ENCODE data around the gene INPP5D. TPM values are rescaled to one million over a fixed set of nuclear protein-coding genes. Genes with fewer than 3 reads are reported as not detected.
"Not testable (repeated sequence)": the region's sequence is repeated elsewhere in the genome, so short reads cannot be mapped to it uniquely, and the experiment has no call there.

Gene INPP5D
- total RNA-seq, 1 experiment from 2014 or later: not detected

DNA sequence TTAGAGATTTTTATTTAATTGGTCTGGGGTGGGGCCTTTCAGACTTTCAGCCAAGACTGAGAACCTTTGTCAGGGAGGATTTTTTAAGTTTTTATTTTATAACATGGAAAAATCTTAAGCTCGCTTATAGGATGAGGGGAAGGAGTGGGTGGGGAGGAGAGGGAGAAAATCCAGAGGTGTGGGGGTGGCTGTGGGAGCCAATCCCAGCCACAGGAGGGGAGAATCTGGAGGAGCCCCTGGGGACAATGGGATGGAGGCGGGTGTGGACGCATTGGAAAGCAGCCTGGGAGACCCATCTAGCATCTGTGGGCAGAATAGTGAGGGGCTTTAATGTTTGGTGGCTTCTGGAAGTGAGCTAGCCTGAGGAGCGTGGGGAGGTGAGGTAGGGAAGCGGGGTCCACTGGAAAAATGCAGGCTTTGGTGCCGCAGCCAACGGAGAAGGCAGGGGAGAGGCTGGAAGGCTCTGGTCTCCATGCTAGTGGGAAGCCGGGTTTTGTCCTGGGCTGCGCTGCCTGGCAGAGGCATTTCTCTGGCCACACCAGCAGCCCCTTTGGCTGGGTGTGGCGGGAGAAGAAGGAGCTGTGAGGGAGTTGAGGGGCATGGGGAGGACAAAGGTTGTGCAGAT, 11.5 kb upstream of the INPP5D start:
- Mint-ChIP-seq H3K4me1 (ENCODE audit: low read depth, unreplicated experiment) (peaks cover 9% of the 10 kb centered on the region), H3K9me3 (ENCODE audit: low read depth, unreplicated experiment) (no peaks in the 10 kb centered on the region), H3K4me3 (ENCODE audit: low read depth, unreplicated experiment) (no peak overlapping the region), H3K36me3 (ENCODE audit: insufficient read depth, unreplicated experiment) (no peaks in the 10 kb centered on the region), H3K27me3 (ENCODE audit: unreplicated experiment) (peaks cover 68% of the 10 kb centered on the region), H3K27ac (ENCODE audit: unreplicated experiment) (no peak overlapping the region)
- no peak for DNase-seq
- CTCF ChIA-PET: interaction anchor here (0.5 to 0.6 kb wide), 2 partner anchors 20 to 461 kb away, joined by 4 to 5 read pairs; no protein-coding TSS in a partner anchor
- no peak for TF ChIP-seq CTCF (IDR thresholded peaks at IDR 0.05; ENCODE audit: unreplicated experiment)
- BruUV-seq (replicated peaks): no TSS peak
- intact Hi-C loops (cut with micrococcal nuclease; ENCODE audit: unreplicated experiment): no loop called here

DNA sequence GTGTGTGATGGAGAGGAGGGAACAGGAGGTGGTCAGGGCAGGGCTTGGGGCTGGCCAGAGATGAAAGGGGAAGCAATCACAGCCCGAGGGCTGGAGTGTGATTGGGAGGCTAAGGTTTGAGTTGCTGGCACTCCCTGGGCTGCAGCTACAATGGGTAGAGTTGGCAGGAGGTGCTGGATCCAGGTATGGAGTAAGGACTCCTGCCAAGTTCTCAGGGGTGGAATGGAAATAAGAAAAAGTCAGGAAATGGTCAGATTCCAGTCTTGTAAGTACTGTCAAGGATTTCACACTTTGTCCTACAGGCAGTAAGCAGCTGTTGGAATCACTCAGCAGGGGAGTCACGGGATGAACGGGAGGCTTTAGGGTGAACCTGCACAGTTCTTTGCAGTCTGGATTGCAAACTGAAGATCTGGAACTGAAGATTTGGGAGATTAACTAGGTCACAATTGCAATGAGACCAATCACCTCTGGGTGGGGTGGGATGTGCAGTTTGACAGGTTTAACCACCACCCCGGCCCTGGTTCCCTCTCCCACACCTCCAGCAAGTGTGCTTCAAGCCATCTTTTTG, 10.9 kb upstream of the INPP5D start:
- H3K36me3 Mint-ChIP-seq (ENCODE audit: insufficient read depth, unreplicated experiment): no peaks in the 10 kb centered on the region
- intact Hi-C loops (cut with micrococcal nuclease; ENCODE audit: unreplicated experiment): no loop called here
- H3K4me1 Mint-ChIP-seq (ENCODE audit: low read depth, unreplicated experiment): peaks cover 9% of the 10 kb centered on the region
- no peak for DNase-seq
- no peaks in the 10 kb centered on the region for H3K9me3 Mint-ChIP-seq (ENCODE audit: low read depth, unreplicated experiment)
- H3K4me3 Mint-ChIP-seq (ENCODE audit: low read depth, unreplicated experiment): no peak overlapping the region
- H3K27me3 Mint-ChIP-seq (ENCODE audit: unreplicated experiment): peaks cover 67% of the 10 kb centered on the region
- H3K27ac Mint-ChIP-seq (ENCODE audit: unreplicated experiment): no peak overlapping the region
- no TSS peak for BruUV-seq (replicated peaks)
- CTCF ChIA-PET: no interaction called here
- no peak for TF ChIP-seq CTCF (IDR thresholded peaks at IDR 0.05; ENCODE audit: unreplicated experiment)

- TF ChIP-seq CTCF (IDR thresholded peaks at IDR 0.05; ENCODE audit: unreplicated experiment): no peak
- Mint-ChIP-seq H3K4me3 (ENCODE audit: low read depth, unreplicated experiment) (no peak overlapping the region), H3K4me1 (ENCODE audit: low read depth, unreplicated experiment) (peaks cover 9% of the 10 kb centered on the region), H3K27me3 (ENCODE audit: unreplicated experiment) (peaks cover 74% of the 10 kb centered on the region), H3K27ac (ENCODE audit: unreplicated experiment) (no peak overlapping the region), H3K9me3 (ENCODE audit: low read depth, unreplicated experiment) (no peaks in the 10 kb centered on the region), H3K36me3 (ENCODE audit: insufficient read depth, unreplicated experiment) (no peaks in the 10 kb centered on the region)
- CTCF ChIA-PET: interaction anchor here (1.5 kb wide), 1 partner anchor 22 kb away, joined by 4 read pairs; no protein-coding TSS in a partner anchor
- no TSS peak for BruUV-seq (replicated peaks)
- intact Hi-C loops (cut with micrococcal nuclease; ENCODE audit: unreplicated experiment): loop anchor here (10.0 kb wide), 1 partner anchor 197 kb away; no protein-coding TSS in a partner anchor
- DNase-seq: no peak
These were observed 8.6 kb upstream of the INPP5D start for GRCh38 chr2:233051241-233052149.

DNA sequence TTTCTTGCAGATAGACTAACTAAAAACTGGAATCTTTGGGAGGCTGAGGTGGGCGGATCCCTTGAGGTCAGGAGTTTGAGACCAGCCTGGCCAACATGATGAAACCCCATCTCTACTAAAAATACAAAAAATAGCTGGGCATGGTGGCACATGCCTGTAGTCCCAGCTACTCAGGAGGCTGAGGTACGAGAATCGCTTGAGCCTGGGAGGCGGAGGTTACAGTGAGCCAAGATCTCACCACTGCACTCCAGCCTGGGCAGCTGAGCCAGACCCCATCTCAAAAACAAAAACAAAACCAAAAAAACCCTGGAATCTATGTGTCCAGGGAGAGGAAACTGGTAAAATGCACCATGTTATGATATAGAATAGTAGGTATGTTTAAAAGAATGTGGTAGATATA, 7.6 kb upstream of the INPP5D start:
- not testable (repeated sequence) for H3K36me3 Mint-ChIP-seq (ENCODE audit: insufficient read depth, unreplicated experiment); DNase-seq; H3K4me3 Mint-ChIP-seq (ENCODE audit: low read depth, unreplicated experiment); BruUV-seq (replicated peaks); H3K27ac Mint-ChIP-seq (ENCODE audit: unreplicated experiment); H3K4me1 Mint-ChIP-seq (ENCODE audit: low read depth, unreplicated experiment); H3K9me3 Mint-ChIP-seq (ENCODE audit: low read depth, unreplicated experiment)
- intact Hi-C loops (cut with micrococcal nuclease; ENCODE audit: unreplicated experiment): loop anchor here (10.0 kb wide), 1 partner anchor 198 kb away; no protein-coding TSS in a partner anchor
- H3K27me3 Mint-ChIP-seq (ENCODE audit: unreplicated experiment): peaks cover 67% of the 10 kb centered on the region
- CTCF ChIA-PET: interaction anchor here (1.5 kb wide), 1 partner anchor 23 kb away, joined by 4 read pairs; no protein-coding TSS in a partner anchor

Data from Calu3 (cell line).